Suprapubic skin (tissue), 3 donors: ENCODE measurements around the gene ERI3.

Source experiments
- CTCF ChIP-seq, 2 donors: fragments of 200-600 bp in 1 of 2; fragments of 450-650 bp in 1 of 2; sonication (generic) in 1 of 2; IDR thresholded peaks; one replicate each; pipeline ENCODE4 v1.5.1; 2016 to 2019; ENCODE audit warnings: antibody characterized with exemption in 2 of 2, mild to moderate bottlenecking in 1 of 2, moderate library complexity in 1 of 2
- POLR2A ChIP-seq, 2 donors: fragments of 450-650 bp; IDR thresholded peaks; one replicate each; pipeline ENCODE4 v1.6.1; 2017; ENCODE audit warnings: antibody characterized with exemption in 2 of 2, mild to moderate bottlenecking in 2 of 2, moderate library complexity in 2 of 2

GRCh38 chr1:44288883-44289282 is 66.2 kb downstream of the ERI3 start:
- TF ChIP-seq CTCF (IDR thresholded peaks at IDR 0.05) (no peak), POLR2A (IDR thresholded peaks at IDR 0.05) (no peak)
